Astrocyte (in vitro differentiated cells and primary cell): Measurements from ENCODE around the gene IDE. TPM values are rescaled to one million over a fixed set of nuclear protein-coding genes. Genes with fewer than 3 reads are reported as not detected.
"Not testable (repeated sequence)": the region's sequence is repeated elsewhere in the genome, so short reads cannot be mapped to it uniquely, and the experiment has no call there.

Source experiments
- DNase-seq: peaks from one replicate; pipeline ENCODE4 v3.0.0-alpha.2; 2010; ENCODE audit warnings: low read depth
- FAIRE-seq: peaks from 2 replicates; lab custom pipeline; 2011; peaks lifted over from hg19 to GRCh38; lab: Jason Lieb, UNC
- H2AFZ ChIP-seq: 2 replicates; pipeline ENCODE4 v1.6.0; 2012; ENCODE audit warnings: low read depth, low read length, inconsistent platforms
- H3K27ac ChIP-seq: 2 replicates; pipeline ENCODE4 v1.5.1; 2011; ENCODE audit warnings: low read depth, low read length, inconsistent platforms
- H3K27me3 ChIP-seq: 2 replicates; pipeline ENCODE4 v1.6.0; 2011; ENCODE audit warnings: low read length, inconsistent platforms; ENCODE audit not compliant: insufficient read depth
- H3K36me3 ChIP-seq: 2 replicates; pipeline ENCODE4 v1.5.1; 2011; ENCODE audit warnings: low read length, inconsistent platforms; ENCODE audit not compliant: insufficient read depth
- H3K4me1 ChIP-seq: 2 replicates; pipeline ENCODE4 v1.5.1; 2011; ENCODE audit warnings: low read length, inconsistent platforms; ENCODE audit not compliant: insufficient read depth
- H3K4me2 ChIP-seq: 2 replicates; pipeline ENCODE4 v1.6.0; 2012; ENCODE audit warnings: low read length, inconsistent platforms
- H3K4me3 ChIP-seq: 2 replicates; pipeline ENCODE4 v1.5.1; 2011; ENCODE audit warnings: low read depth, mild to moderate bottlenecking, low read length, inconsistent platforms; ENCODE audit not compliant: insufficient read depth
- H3K79me2 ChIP-seq: 2 replicates; pipeline ENCODE4 v1.6.0; 2012; ENCODE audit warnings: mild to moderate bottlenecking, low read length, inconsistent platforms; ENCODE audit not compliant: insufficient read depth
- H3K9ac ChIP-seq: 2 replicates; pipeline ENCODE4 v1.6.0; 2012; ENCODE audit warnings: mild to moderate bottlenecking, low read length, inconsistent platforms
- H3K9me3 ChIP-seq: 2 replicates; pipeline ENCODE4 v1.5.1; 2012; ENCODE audit warnings: low read depth, mild to moderate bottlenecking, low read length, inconsistent platforms; ENCODE audit not compliant: insufficient read depth
- H4K20me1 ChIP-seq: 2 replicates; pipeline ENCODE4 v1.6.0; 2012; ENCODE audit warnings: low read length, inconsistent platforms; ENCODE audit not compliant: insufficient read depth
- H3K27ac Mint-ChIP-seq: one replicate; pipeline ENCODE4 v1.8.0; 2021; ENCODE audit warnings: mild to moderate bottlenecking, mixed read lengths; ENCODE audit not compliant: unreplicated experiment
- H3K27me3 Mint-ChIP-seq: one replicate; pipeline ENCODE4 v1.8.0; 2021; ENCODE audit warnings: low read depth, mixed read lengths; ENCODE audit not compliant: unreplicated experiment
- H3K36me3 Mint-ChIP-seq: one replicate; pipeline ENCODE4 v1.8.0; 2021; ENCODE audit warnings: low read depth, mixed read lengths; ENCODE audit not compliant: unreplicated experiment
- H3K4me1 Mint-ChIP-seq: one replicate; pipeline ENCODE4 v1.8.0; 2021; ENCODE audit warnings: low read depth, mixed read lengths; ENCODE audit not compliant: unreplicated experiment
- H3K4me3 Mint-ChIP-seq: one replicate; pipeline ENCODE4 v1.8.0; 2021; ENCODE audit warnings: mild to moderate bottlenecking, moderate library complexity, mixed read lengths; ENCODE audit not compliant: unreplicated experiment
- H3K9me3 Mint-ChIP-seq: one replicate; pipeline ENCODE4 v1.8.0; 2021; ENCODE audit warnings: mild to moderate bottlenecking, mixed read lengths; ENCODE audit not compliant: unreplicated experiment
- EZH2 ChIP-seq: IDR thresholded peaks from 2 replicates; pipeline ENCODE4 v1.6.1; 2012; ENCODE audit warnings: mild to moderate bottlenecking, low read length, inconsistent platforms; ENCODE audit not compliant: insufficient read depth
- total RNA-seq: library from RNA; stranded (reverse); gene quantifications from 2 replicates; pipeline ENCODE4 v1.2.1, GENCODE V29; 2021
- TF ChIP-seq, protein P1 (sequence below): IDR thresholded peaks from 2 replicates; pipeline ENCODE4 v1.5.1; 2011; ENCODE audit warnings: low read depth, mild to moderate bottlenecking, inconsistent platforms, low read length, moderate library complexity; ENCODE audit not compliant: insufficient read depth

Gene IDE
- total RNA-seq, 1 donor from 2014 or later = 35.9 TPM

DNA sequence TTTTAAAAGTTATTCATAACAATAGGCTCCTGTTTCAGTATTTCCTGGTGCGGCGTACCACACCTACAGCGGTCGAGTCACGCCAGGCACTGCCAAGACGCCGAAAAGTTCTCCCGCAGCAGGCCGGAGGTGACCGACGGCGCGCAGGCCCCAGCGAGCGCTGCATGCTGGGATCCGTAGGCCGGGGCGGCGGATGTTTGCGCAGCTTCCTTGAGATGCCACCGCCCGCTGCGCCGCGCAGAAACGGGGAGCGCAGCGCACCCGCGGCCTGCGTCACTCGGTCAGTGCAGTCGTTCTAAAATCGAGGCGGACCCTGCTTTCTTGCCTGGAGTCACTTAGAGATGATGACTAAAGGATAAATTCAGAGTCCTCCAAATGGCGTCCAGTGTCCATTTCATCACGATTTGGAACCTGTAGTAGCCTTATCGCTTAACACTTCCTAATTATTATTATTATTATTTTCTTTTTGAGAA is 17.7 kb upstream of the IDE start:
- peak overlapping the region; percentile 73 for H3K27ac Mint-ChIP-seq
- FAIRE-seq = no peak
- peak; percentile 90 for DNase-seq
- peak overlapping the region; percentile 93 for H3K4me3 Mint-ChIP-seq
- no peaks in the 10 kb centered on the region for H4K20me1 ChIP-seq
- H3K79me2 ChIP-seq = peaks cover 37% of the 10 kb centered on the region
- peak overlapping the region; percentile 98 for H3K4me3 ChIP-seq
- no peaks in the 10 kb centered on the region for H3K36me3 Mint-ChIP-seq
- no peaks in the 10 kb centered on the region for H3K27me3 Mint-ChIP-seq
- H3K4me1 Mint-ChIP-seq = peaks cover 11% of the 10 kb centered on the region
- H3K4me1 ChIP-seq = peaks cover 20% of the 10 kb centered on the region
- H3K27ac ChIP-seq = peak overlapping the region; percentile 80
- no peaks in the 10 kb centered on the region for H3K9me3 Mint-ChIP-seq
- H3K9me3 ChIP-seq = no peaks in the 10 kb centered on the region
- TF ChIP-seq, protein P1, sequence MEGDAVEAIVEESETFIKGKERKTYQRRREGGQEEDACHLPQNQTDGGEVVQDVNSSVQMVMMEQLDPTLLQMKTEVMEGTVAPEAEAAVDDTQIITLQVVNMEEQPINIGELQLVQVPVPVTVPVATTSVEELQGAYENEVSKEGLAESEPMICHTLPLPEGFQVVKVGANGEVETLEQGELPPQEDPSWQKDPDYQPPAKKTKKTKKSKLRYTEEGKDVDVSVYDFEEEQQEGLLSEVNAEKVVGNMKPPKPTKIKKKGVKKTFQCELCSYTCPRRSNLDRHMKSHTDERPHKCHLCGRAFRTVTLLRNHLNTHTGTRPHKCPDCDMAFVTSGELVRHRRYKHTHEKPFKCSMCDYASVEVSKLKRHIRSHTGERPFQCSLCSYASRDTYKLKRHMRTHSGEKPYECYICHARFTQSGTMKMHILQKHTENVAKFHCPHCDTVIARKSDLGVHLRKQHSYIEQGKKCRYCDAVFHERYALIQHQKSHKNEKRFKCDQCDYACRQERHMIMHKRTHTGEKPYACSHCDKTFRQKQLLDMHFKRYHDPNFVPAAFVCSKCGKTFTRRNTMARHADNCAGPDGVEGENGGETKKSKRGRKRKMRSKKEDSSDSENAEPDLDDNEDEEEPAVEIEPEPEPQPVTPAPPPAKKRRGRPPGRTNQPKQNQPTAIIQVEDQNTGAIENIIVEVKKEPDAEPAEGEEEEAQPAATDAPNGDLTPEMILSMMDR = no peak
- no peak for TF ChIP-seq EZH2
- H3K9ac ChIP-seq = peak overlapping the region; percentile 89
- H3K4me2 ChIP-seq = peak overlapping the region; percentile 81
- H3K36me3 ChIP-seq = no peaks in the 10 kb centered on the region
- H2AFZ ChIP-seq = peak overlapping the region; percentile 66
- H3K27me3 ChIP-seq = no peaks in the 10 kb centered on the region

DNA sequence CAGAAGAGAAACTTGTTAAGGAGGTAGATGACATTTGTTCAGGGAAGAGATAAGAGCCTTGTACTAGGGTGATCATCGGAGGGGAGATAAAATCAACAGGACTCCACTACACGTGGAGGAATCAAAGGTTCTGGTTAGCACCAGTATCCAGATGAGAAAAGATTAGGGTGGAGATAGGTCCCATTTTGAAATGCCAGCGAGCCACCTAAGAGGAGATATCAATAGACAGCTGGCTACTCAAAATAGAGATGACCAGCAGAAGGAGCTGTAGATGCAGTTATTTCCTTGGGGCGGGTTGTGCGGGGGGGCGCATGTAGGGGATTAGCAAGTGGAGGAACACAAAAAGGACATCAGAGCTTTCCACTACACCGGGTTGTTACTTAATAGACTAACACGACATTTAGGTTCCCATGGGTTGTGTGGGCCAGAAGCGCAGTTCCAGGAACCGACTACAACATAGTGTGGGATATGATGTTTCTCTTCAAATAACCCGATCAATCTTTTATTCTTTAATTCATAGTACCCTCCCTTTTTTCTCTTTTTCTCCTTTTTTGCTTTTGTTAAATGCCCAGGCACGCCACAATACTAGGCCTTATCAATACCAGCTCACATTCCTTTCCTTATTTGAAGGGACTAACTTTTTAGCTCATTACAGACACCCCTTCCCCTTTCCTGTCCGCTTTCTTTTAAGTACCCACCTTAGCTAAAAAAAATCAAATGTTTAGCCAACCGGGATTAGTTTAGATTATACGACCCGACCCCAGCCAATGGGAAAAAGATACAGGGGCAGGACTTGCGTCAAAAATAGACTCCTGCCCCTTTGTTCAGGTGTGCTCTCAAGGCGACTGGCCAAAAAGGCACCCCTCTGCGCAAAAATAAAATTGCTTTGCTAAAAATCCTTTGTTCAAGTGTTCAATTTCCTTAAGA is 17.0 kb upstream of the IDE start:
- no peaks in the 10 kb centered on the region for H3K9me3 Mint-ChIP-seq
- peak overlapping the region; percentile 98 for H3K4me3 ChIP-seq
- no peaks in the 10 kb centered on the region for H3K27me3 ChIP-seq
- peak overlapping the region; percentile 89 for H3K9ac ChIP-seq
- FAIRE-seq (no peak), DNase-seq (no peak)
- peaks cover 20% of the 10 kb centered on the region for H3K4me1 ChIP-seq
- peak overlapping the region; percentile 80 for H3K27ac ChIP-seq
- H3K27me3 Mint-ChIP-seq = no peaks in the 10 kb centered on the region
- H3K4me1 Mint-ChIP-seq = peaks cover 11% of the 10 kb centered on the region
- TF ChIP-seq EZH2 = no peak
- TF ChIP-seq, protein P1 = no peak
- peaks cover 30% of the 10 kb centered on the region for H3K79me2 ChIP-seq
- H3K27ac Mint-ChIP-seq = peak overlapping the region; percentile 73
- no peaks in the 10 kb centered on the region for H4K20me1 ChIP-seq
- peak overlapping the region; percentile 81 for H3K4me2 ChIP-seq
- H2AFZ ChIP-seq = peak overlapping the region; percentile 66
- no peaks in the 10 kb centered on the region for H3K9me3 ChIP-seq
- H3K4me3 Mint-ChIP-seq = peak overlapping the region; percentile 93
- H3K36me3 ChIP-seq = no peaks in the 10 kb centered on the region
- no peaks in the 10 kb centered on the region for H3K36me3 Mint-ChIP-seq

GRCh38 chr10:92582347-92582746 is 8.5 kb upstream of the IDE start:
- not testable (repeated sequence) for FAIRE-seq, H3K4me3 ChIP-seq, H3K79me2 ChIP-seq, H3K4me3 Mint-ChIP-seq, DNase-seq, H3K9me3 Mint-ChIP-seq, H2AFZ ChIP-seq, H4K20me1 ChIP-seq, H3K4me1 Mint-ChIP-seq, H3K36me3 Mint-ChIP-seq, H3K27me3 ChIP-seq, H3K9me3 ChIP-seq, H3K4me1 ChIP-seq, H3K9ac ChIP-seq, H3K27me3 Mint-ChIP-seq, H3K36me3 ChIP-seq, H3K27ac Mint-ChIP-seq, H3K4me2 ChIP-seq, H3K27ac ChIP-seq
